Liver (tissue), 9 donors: Measurements from ENCODE around the gene DHX40. TPM values are rescaled to one million over a fixed set of nuclear protein-coding genes. Genes with fewer than 3 reads are reported as not detected.

ENCODE experiments used
- DNase-seq: peaks from one replicate; pipeline ENCODE4 v3.0.0-alpha.2; 2017; ENCODE audit warnings: low spot score
- H3K27ac ChIP-seq, 2 donors: one replicate each; pipeline ENCODE4 v1.7.0; 2013; ENCODE audit warnings: inconsistent platforms in 2 of 2, low read length in 2 of 2, control low read depth in 1 of 2, low read depth in 1 of 2, mild to moderate bottlenecking in 1 of 2
- H3K27me3 ChIP-seq, 4 donors: one replicate each; pipeline versions ENCODE4 v1.6.1 to v1.7.0; 2013; ENCODE audit warnings: low read length in 3 of 4, inconsistent platforms in 1 of 4, mild to moderate bottlenecking in 1 of 4, moderate library complexity in 1 of 4; ENCODE audit not compliant: control insufficient read depth in 4 of 4, insufficient read depth in 4 of 4
- H3K36me3 ChIP-seq, 4 donors: one replicate each; pipeline versions ENCODE4 v1.6.1 to v1.7.0; 2013; ENCODE audit warnings: low read length in 3 of 4, mild to moderate bottlenecking in 3 of 4, low read depth in 1 of 4, moderate library complexity in 1 of 4; ENCODE audit not compliant: control insufficient read depth in 4 of 4, insufficient read depth in 3 of 4
- H3K4me1 ChIP-seq, 4 donors: one replicate each; pipeline versions ENCODE4 v1.6.1 to v1.7.0; 2013; ENCODE audit warnings: low read length in 3 of 4, mild to moderate bottlenecking in 3 of 4, moderate library complexity in 1 of 4; ENCODE audit not compliant: control insufficient read depth in 4 of 4, insufficient read depth in 4 of 4
- H3K4me3 ChIP-seq, 3 donors: one replicate each; pipeline versions ENCODE4 v1.6.1 to v1.7.0; 2013; ENCODE audit warnings: low read length in 3 of 3, control low read depth in 1 of 3, low read depth in 1 of 3, mild to moderate bottlenecking in 1 of 3
- H3K9ac ChIP-seq, 2 donors: one replicate each; pipeline ENCODE4 v1.7.0; 2013; ENCODE audit warnings: low read length in 2 of 2, mild to moderate bottlenecking in 2 of 2, moderate library complexity in 2 of 2, control low read depth in 1 of 2, low read depth in 1 of 2
- H3K9me3 ChIP-seq, 4 donors: one replicate each; pipeline versions ENCODE4 v1.6.1 to v1.7.0; 2013; ENCODE audit warnings: low read length in 3 of 4; ENCODE audit not compliant: control insufficient read depth in 4 of 4
- ATF3 ChIP-seq: IDR thresholded peaks from 2 replicates; pipeline ENCODE4 v1.6.1; 2016; ENCODE audit warnings: antibody characterized with exemption
- CTCF ChIP-seq: fragments of 150-350 bp; IDR thresholded peaks from 2 replicates; pipeline ENCODE4 v1.5.1; 2017; ENCODE audit warnings: improper control_type of control experiment, low read depth, low read length; ENCODE audit not compliant: missing input control
- EGR1 ChIP-seq, 2 donors: IDR thresholded peaks; 2 replicates each; pipeline ENCODE4 v1.6.1; 2016 to 2018; ENCODE audit warnings: antibody characterized with exemption in 2 of 2, low read depth in 2 of 2
- FOXA1 ChIP-seq: IDR thresholded peaks from 2 replicates; pipeline ENCODE4 v1.6.1; 2016; ENCODE audit warnings: antibody characterized with exemption
- FOXA2 ChIP-seq: IDR thresholded peaks from 2 replicates; pipeline ENCODE4 v1.6.1; 2016; ENCODE audit warnings: antibody characterized with exemption
- HNF4A ChIP-seq, 2 donors: conservative IDR thresholded peaks; 2 replicates each; pipeline ENCODE4 v1.6.1; 2016; ENCODE audit warnings: antibody characterized with exemption in 2 of 2, mild to moderate bottlenecking in 2 of 2
- HNF4G ChIP-seq: IDR thresholded peaks from 2 replicates; pipeline ENCODE4 v1.6.1; 2016; ENCODE audit warnings: antibody characterized with exemption
- MAX ChIP-seq: IDR thresholded peaks from 2 replicates; pipeline ENCODE4 v1.6.1; 2016; ENCODE audit warnings: antibody characterized with exemption
- RAD21 ChIP-seq, 2 donors: IDR thresholded peaks; 2 replicates each; pipeline ENCODE4 v1.6.1; 2016; ENCODE audit warnings: antibody characterized with exemption in 2 of 2, mild to moderate bottlenecking in 2 of 2
- REST ChIP-seq: IDR thresholded peaks from 2 replicates; pipeline ENCODE4 v1.6.1; 2016; ENCODE audit warnings: antibody characterized with exemption, mild to moderate bottlenecking
- SP1 ChIP-seq: IDR thresholded peaks from 2 replicates; pipeline ENCODE4 v1.6.1; 2018; ENCODE audit warnings: antibody characterized with exemption, mild to moderate bottlenecking
- TAF1 ChIP-seq: conservative IDR thresholded peaks from 2 replicates; pipeline ENCODE4 v1.6.1; 2016; ENCODE audit warnings: antibody characterized with exemption, mild to moderate bottlenecking
- YY1 ChIP-seq: IDR thresholded peaks from 2 replicates; pipeline ENCODE4 v1.6.1; 2016; ENCODE audit warnings: antibody characterized with exemption, mild to moderate bottlenecking
- ZBTB33 ChIP-seq: IDR thresholded peaks from 2 replicates; pipeline ENCODE4 v1.6.1; 2016; ENCODE audit warnings: antibody characterized with exemption
- WGBS: extraction: QIAGEN DNeasy Blood & Tissue Kit; methylation state at CpG from one replicate; pipeline ENCODE4 v1.1.7; 2013; 5-methylcytosine and 5-hydroxymethylcytosine counted together
- polyA plus RNA-seq, 2 donors: library from polyadenylated mRNA; stranded (reverse) in 1 of 2; unstranded in 1 of 2; fragments of 200-250 nt in 1 of 2; fragments of >200 nt in 1 of 2; fragmentation: Nextera tagmentation in 1 of 2; extraction: Ambion mirVana in 1 of 2; gene quantifications; one replicate each; pipeline versions ENCODE4 v1.2.1 to v1.2.3, GENCODE V29; 2013 to 2015
- total RNA-seq, 2 donors: library from RNA; depleted of rRNA; stranded (reverse); fragments of >200 nt; gene quantifications; one replicate each; pipeline ENCODE4 v1.2.3, GENCODE V29; 2014
- donor health status: healthy.
- donor health status: healthy.
- donor health status: healthy.
- donor health status: healthy.
- donor health status: healthy.

The DHX40 gene
- total and polyA plus RNA-seq, 4 donors, result 3.8 to 20.7 (median 11.2) TPM

GRCh38 chr17:59637611-59638310 is 72.4 kb downstream of the DHX40 start:
- WGBS, result 98% methylated on average over 1 of the region's 1 CpG
- no peaks in the 10 kb centered on the region for H3K9me3 ChIP-seq
- TF ChIP-seq RAD21 (IDR thresholded peaks at IDR 0.05) (no peak), MAX (no peak), ATF3 (no peak), ZBTB33 (no peak), EGR1 (IDR thresholded peaks at IDR 0.05; ENCODE audit: low read depth in 2 of 2) (no peak), YY1 (no peak), HNF4A (conservative IDR thresholded peaks at IDR 0.05) (no peak), CTCF (no peak), REST (no peak)
- H3K9ac ChIP-seq, result no peak overlapping the region
- no peaks in the 10 kb centered on the region for H3K27me3 ChIP-seq
- H3K27ac ChIP-seq, result no peak overlapping the region
- H3K36me3 ChIP-seq, result no peaks in the 10 kb centered on the region
- peaks cover 7 to 24% (median 11%) of the 10 kb centered on the region in 4 donors for H3K4me1 ChIP-seq
- H3K4me3 ChIP-seq, result no peak overlapping the region
- DNase-seq, result peak; percentile 52

GRCh38 chr17:59638553-59638952 is 73.1 kb downstream of the DHX40 start:
- Histone ChIP-seq H3K4me3 (no peak overlapping the region), H3K36me3 (no peaks in the 10 kb centered on the region), H3K9ac (no peak overlapping the region), H3K27ac (no peak overlapping the region), H3K9me3 (no peaks in the 10 kb centered on the region), H3K4me1 (peaks cover 7 to 25% (median 11%) of the 10 kb centered on the region in 4 donors), H3K27me3 (no peaks in the 10 kb centered on the region)
- DNase-seq, result no peak
- 79% methylated on average over 10 of the region's 10 CpGs for WGBS
- no peak for TF ChIP-seq FOXA2
- no peak for TF ChIP-seq EGR1 (IDR thresholded peaks at IDR 0.05; ENCODE audit: low read depth in 2 of 2)
- no peak for TF ChIP-seq HNF4G
- no peak for TF ChIP-seq REST
- no peak for TF ChIP-seq FOXA1
- TF ChIP-seq YY1, result no peak
- no peak for TF ChIP-seq TAF1
- no peak for TF ChIP-seq SP1
